GM12878 (cell line): ENCODE results near the gene SQOR. TPM values are rescaled to one million over a fixed set of nuclear protein-coding genes. Genes with fewer than 3 reads are reported as not detected.

Experiments used
- ATAC-seq: fragments of 200-7000 bp; cut with Tn5 transposase; 3 replicates; pipeline ENCODE4 v1.9.1; 2020; ENCODE audit warnings: mild to moderate bottlenecking, moderate library complexity
- BruUV-seq: library from RNA; stranded (reverse); fragments of 400-500 nt; replicated peaks from 2 replicates; lab custom pipeline; 2021; lab: Mats Ljungman, UMichigan
- CTCF ChIA-PET: fragments of 300-600 bp; sonication (Branson Sonifier 250); formaldehyde crosslinking; extraction: SDS; loops from one replicate; lab custom pipeline; 2021; ENCODE audit warnings: inconsistent platforms; lab: Yijun Ruan, JAX
- POLR2A ChIA-PET: fragments of 350-600 bp; formaldehyde crosslinking; extraction: SDS; loops from one replicate; lab custom pipeline; 2021; ENCODE audit warnings: inconsistent platforms; lab: Charles Lee
- RAD21 ChIA-PET: fragments of 300-600 bp; sonication (Branson Sonifier 250); formaldehyde crosslinking; loops from one replicate; lab custom pipeline; 2023; ENCODE audit warnings: antibody characterized with exemption; ENCODE audit not compliant: unreplicated experiment; lab: Charles Lee
- SMC1A ChIA-PET: fragments of 300-600 bp; sonication (Branson Sonifier 250); formaldehyde crosslinking; loops from one replicate; lab custom pipeline; 2023; ENCODE audit not compliant: unreplicated experiment, uncharacterized antibody; lab: Charles Lee
- DNase-seq: peaks from one replicate; pipeline ENCODE4 v3.0.0-alpha.2; 2011; ENCODE audit warnings: low read depth, low spot score
- FAIRE-seq: peaks from 3 replicates; lab custom pipeline; 2011; peaks lifted over from hg19 to GRCh38; lab: Jason Lieb, UNC
- H2AFZ ChIP-seq: 2 replicates; pipeline ENCODE4 v1.6.0; 2011; ENCODE audit warnings: low read depth, low read length, control low read depth; ENCODE audit not compliant: control insufficient read depth
- H3K27ac ChIP-seq: 2 replicates; pipeline ENCODE4 v1.5.1; 2011; ENCODE audit warnings: control low read depth; ENCODE audit not compliant: control insufficient read depth, insufficient read depth
- H3K27me3 ChIP-seq, 2 experiments: replicated peaks in 1 of 2; 2 replicates each; pipeline versions ENCODE4 v1.6.0 to v1.6.1; 2011; ENCODE audit warnings: low read length in 1 of 2; ENCODE audit not compliant: control insufficient read depth in 2 of 2, insufficient read depth in 2 of 2
- H3K36me3 ChIP-seq, 2 experiments: 2 replicates each; pipeline ENCODE4 v1.5.1; 2011; ENCODE audit warnings: low read length in 1 of 2; ENCODE audit not compliant: control insufficient read depth in 2 of 2, insufficient read depth in 2 of 2
- H3K4me1 ChIP-seq: 2 replicates; pipeline ENCODE4 v1.6.1; 2011; ENCODE audit warnings: mild to moderate bottlenecking, low read length, moderate library complexity, mixed read lengths; ENCODE audit not compliant: control insufficient read depth, insufficient read depth
- H3K4me2 ChIP-seq: 2 replicates; pipeline ENCODE4 v1.6.0; 2011; ENCODE audit warnings: control low read depth; ENCODE audit not compliant: control insufficient read depth, insufficient read depth
- H3K4me3 ChIP-seq: fragments of 200-600 bp; sonication (generic); 2 replicates; pipeline ENCODE4 v1.5.1; 2016
- H3K79me2 ChIP-seq: 2 replicates; pipeline ENCODE4 v1.6.0; 2011; ENCODE audit warnings: low read length; ENCODE audit not compliant: control insufficient read depth, insufficient read depth
- H3K9ac ChIP-seq: 2 replicates; pipeline ENCODE4 v1.8.0; 2011; ENCODE audit warnings: low read length, control low read depth, mixed read lengths; ENCODE audit not compliant: control insufficient read depth, insufficient read depth
- H3K9me3 ChIP-seq: replicated peaks from 3 replicates; pipeline ENCODE4 v1.5.1; 2011; ENCODE audit warnings: mild to moderate bottlenecking, low read length; ENCODE audit not compliant: control insufficient read depth, insufficient read depth
- H4K20me1 ChIP-seq: 2 replicates; pipeline ENCODE4 v1.6.0; 2011; ENCODE audit not compliant: control insufficient read depth, insufficient read depth
- ASH2L ChIP-seq: fragments of 300-600, 200-600 bp; sonication (generic); IDR thresholded peaks from 2 replicates; pipeline ENCODE4 v1.6.1; 2017; ENCODE audit warnings: low read depth, mild to moderate bottlenecking, borderline replicate concordance
- BHLHE40 ChIP-seq, 2 experiments: fragments of 450-650 bp in 1 of 2; IDR thresholded peaks; 2 replicates each; pipeline ENCODE4 v1.6.1; 2011 to 2017; ENCODE audit warnings: low read depth in 2 of 2, borderline replicate concordance in 1 of 2, improper control_type of control experiment in 1 of 2, low read length in 1 of 2, mild to moderate bottlenecking in 1 of 2
- CREM ChIP-seq: IDR thresholded peaks from 2 replicates; pipeline ENCODE4 v1.6.1; 2014; ENCODE audit warnings: antibody characterized with exemption, low read depth
- NR2C1 ChIP-seq: fragments of 450-650 bp; IDR thresholded peaks from 2 replicates; pipeline ENCODE4 v1.6.1; 2017; ENCODE audit warnings: antibody characterized with exemption, mild to moderate bottlenecking, moderate library complexity
- RB1 ChIP-seq: fragments of 450-650 bp; formaldehyde crosslinking; IDR thresholded peaks from 2 replicates; pipeline ENCODE4 v1.6.1; 2017; ENCODE audit warnings: mild to moderate bottlenecking, borderline replicate concordance
- SMAD5 ChIP-seq: IDR thresholded peaks from 2 replicates; pipeline ENCODE4 v1.6.1; 2016; ENCODE audit warnings: antibody characterized with exemption, low read depth
- SP1 ChIP-seq: IDR thresholded peaks from one replicate; pipeline ENCODE4 v1.6.1; 2011; ENCODE audit warnings: low read depth, low read length
- SUZ12 ChIP-seq: fragments of 200-600 bp; sonication (generic); IDR thresholded peaks from one replicate; pipeline ENCODE4 v1.6.1; 2018; ENCODE audit warnings: antibody characterized with exemption, mild to moderate bottlenecking; ENCODE audit not compliant: unreplicated experiment
- ZSCAN29 ChIP-seq: fragments of 450-650 bp; IDR thresholded peaks from 2 replicates; pipeline ENCODE4 v1.6.1; 2017; ENCODE audit warnings: mild to moderate bottlenecking, moderate library complexity
- WGBS: methylation state at CpG from one replicate; pipeline ENCODE4 v1.1.6; 2016; ENCODE audit warnings: low lambda C conversion rate; ENCODE audit not compliant: insufficient replicate concordance, insufficient coverage; ENCODE audit errors: missing lambda C conversion rate; 5-methylcytosine and 5-hydroxymethylcytosine counted together
- in situ Hi-C: fragments of 300-500 bp; cut with MboI; formaldehyde crosslinking; loops from 9 replicates; pipeline ENCODE4 v1.14.3; 2018; ENCODE audit warnings: mixed read lengths
- intact Hi-C: fragments of 100-400 bp; cut with micrococcal nuclease; formaldehyde crosslinking; loops from one replicate; pipeline ENCODE4 v1.14.2; 2022; ENCODE audit not compliant: unreplicated experiment
- polyA plus RNA-seq, 11 experiments: library from polyadenylated mRNA; depleted of rRNA in 4 of 11; unstranded in 6 of 11; stranded (reverse) in 5 of 11; fragments of >200 nt; fragmentation: Nextera tagmentation in 4 of 11; fragmentation: Illumina TruSeq in 1 of 11; extraction: Ambion mirVana in 4 of 11; extraction: Trizol in 1 of 11; gene quantifications; 1 replicate in 1 of 11; 2 replicates in 10 of 11; pipeline versions ENCODE4 v1.2.1 to v1.2.3, GENCODE V29; 2011 to 2016; ENCODE audit warnings: inconsistent platforms in 2 of 11, missing spikeins in 2 of 11, low read depth in 1 of 11
- total RNA-seq, 4 experiments: library from RNA; depleted of rRNA in 3 of 4; stranded (reverse); fragments of >200 nt in 3 of 4; fragmentation: Illumina TruSeq in 1 of 4; extraction: Trizol in 1 of 4; gene quantifications; 2 replicates each; pipeline versions ENCODE4 v1.2.1 to v1.2.3, GENCODE V29; 2013 to 2021

The SQOR gene
- total and polyA plus RNA-seq, 10 of the 15 experiments (the other 5 are each of a cell fraction or from before 2014, with no cell fraction given), result 14.5 to 74.7 (median 44.2) TPM

GRCh38 chr15:45594835-45595530, 39.8 kb upstream of the SQOR start:
- Histone ChIP-seq H3K4me3 (no peak overlapping the region), H2AFZ (no peak overlapping the region)
- 78% methylated on average over 2 of the region's 2 CpGs for WGBS
- TF ChIP-seq NR2C1 (no peak), SP1 (no peak), ZSCAN29 (no peak), SMAD5 (no peak), CREM (no peak), SUZ12 (no peak), BHLHE40 (IDR thresholded peaks at IDR 0.05; ENCODE audit: borderline replicate concordance in 1 of 2, low read depth in 2 of 2, low read length in 1 of 2) (no peak), ASH2L (no peak), RB1 (no peak)
- TF ChIP-seq, all 136 proteins: peak for 0
- H3K9me3 ChIP-seq, result no peaks in the 10 kb centered on the region; the same call in 1 of the 3 replicates
- ChIA-PET RAD21 (interaction anchor here (0.9 to 1.0 kb wide), 2 partner anchors 8 to 9 kb away, joined by 3 read pairs; no protein-coding TSS in a partner anchor), CTCF (interaction anchor here (0.9 to 4.8 kb wide), 4 partner anchors 18 to 138 kb away, joined by 3 to 27 read pairs (median 8); no protein-coding TSS in a partner anchor), POLR2A (interaction anchor here (0.6 to 1.7 kb wide), 3 partner anchors 8 to 203 kb away, joined by 3 read pairs; no protein-coding TSS in a partner anchor), SMC1A (interaction anchor here (0.6 to 2.0 kb wide), 6 partner anchors 9 to 156 kb away, joined by 3 to 6 read pairs (median 4); no protein-coding TSS in a partner anchor)
- intact Hi-C loops (no loop called here), in situ Hi-C loops (no loop called here)
- no peak for DNase-seq
- FAIRE-seq, result no peak
- peaks cover 1 to 21% of the 10 kb centered on the region in 2 experiments; a peak in 2 of 4 replicates for H3K36me3 ChIP-seq
- H4K20me1 ChIP-seq, result no peaks in the 10 kb centered on the region
- peaks cover 24% of the 10 kb centered on the region for H3K79me2 ChIP-seq
- H3K27me3 ChIP-seq, result no peaks in the 10 kb centered on the region
- no peak; the same call in 2 of the 3 replicates for ATAC-seq
- H3K4me1 ChIP-seq, result no peaks in the 10 kb centered on the region
- no peak overlapping the region for H3K27ac ChIP-seq
- no peak overlapping the region for H3K9ac ChIP-seq
- no TSS peak for BruUV-seq
- no peak overlapping the region for H3K4me2 ChIP-seq
